ENCODE data around the gene FAM219B.
"Not testable (repeated sequence)": the region's sequence is repeated elsewhere in the genome, so short reads cannot be mapped to it uniquely, and the experiment has no call there.

FAM219B gene

GRCh38 chr15:74902295-74903075, 4.2 kb downstream of the FAM219B start:
- no peak for DNase-seq

DNA sequence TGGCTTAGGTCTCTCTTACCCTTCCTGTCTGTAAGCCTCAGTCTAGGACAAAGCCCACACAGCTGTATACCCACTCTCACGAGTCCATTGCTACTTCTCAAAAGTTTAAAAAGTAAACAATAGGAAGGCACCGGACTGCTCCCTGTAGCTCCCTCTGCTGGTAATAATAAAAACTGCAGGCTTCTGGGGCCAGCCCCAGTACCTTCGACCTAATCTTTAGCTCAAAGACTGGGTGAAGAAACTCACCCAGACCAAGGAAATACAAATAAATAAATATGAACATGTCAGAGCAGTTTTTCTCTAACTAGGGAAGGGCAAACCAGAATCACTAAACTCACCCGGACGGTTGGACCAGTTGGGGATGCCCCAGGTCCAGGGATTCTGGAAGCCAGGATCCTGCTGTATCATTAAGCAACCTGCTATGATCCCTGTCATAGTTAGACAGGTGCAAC, 5.0 kb downstream of the FAM219B start:
- DNase-seq = peak; percentile 60

GRCh38 chr15:74897300-74897701, 9.3 kb downstream of the FAM219B start:
- no peak for DNase-seq

DNA sequence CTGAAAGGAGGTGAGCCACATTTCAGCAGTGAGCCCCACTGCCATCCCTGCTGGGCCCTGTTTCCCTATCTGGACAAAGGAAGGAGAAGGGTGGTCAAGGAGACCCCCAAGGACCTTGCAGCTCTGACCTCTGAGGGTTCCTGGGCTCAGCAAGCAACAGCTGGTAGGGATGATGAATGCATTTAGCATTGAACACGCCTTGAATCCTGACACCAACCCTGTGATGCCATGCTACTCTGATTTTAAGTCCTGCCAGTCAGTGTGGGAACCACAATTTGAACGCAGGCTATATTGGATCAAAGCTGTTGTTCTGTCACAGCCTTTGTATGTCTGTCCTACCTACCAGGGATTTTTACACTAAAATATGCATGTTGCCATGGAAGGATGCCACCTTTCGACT, 10.3 kb downstream of the FAM219B start:
- DNase-seq = no peak

- DNase-seq = no peak
These were observed 10.8 kb downstream of the FAM219B start for GRCh38 chr15:74895830-74896229.

GRCh38 chr15:74894383-74894782, 12.3 kb downstream of the FAM219B start:
- not testable (repeated sequence) for DNase-seq

- DNase-seq = no peak
These were observed 13.0 kb downstream of the FAM219B start for GRCh38 chr15:74893627-74894026.

DNA sequence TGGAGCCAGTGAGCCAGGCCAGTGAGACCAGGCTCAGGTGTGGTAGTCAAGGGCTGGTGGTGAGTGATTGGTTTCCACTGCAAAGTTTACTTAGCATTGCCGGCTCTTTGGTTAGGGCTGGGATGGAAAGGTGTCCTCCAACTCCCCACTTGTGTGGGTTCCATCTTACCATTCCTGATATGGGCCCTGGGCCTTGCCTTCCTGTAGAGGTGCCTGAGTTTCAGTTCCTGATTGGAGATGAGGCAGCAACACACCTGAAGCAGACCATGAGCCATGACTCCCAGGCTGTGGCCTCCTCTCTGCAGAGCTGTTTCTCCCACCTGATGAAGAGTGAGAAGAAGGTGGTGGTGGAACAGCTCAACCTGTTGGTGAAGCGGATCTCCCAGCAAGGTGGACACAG, 13.7 kb downstream of the FAM219B start:
- DNase-seq = no peak

DNA sequence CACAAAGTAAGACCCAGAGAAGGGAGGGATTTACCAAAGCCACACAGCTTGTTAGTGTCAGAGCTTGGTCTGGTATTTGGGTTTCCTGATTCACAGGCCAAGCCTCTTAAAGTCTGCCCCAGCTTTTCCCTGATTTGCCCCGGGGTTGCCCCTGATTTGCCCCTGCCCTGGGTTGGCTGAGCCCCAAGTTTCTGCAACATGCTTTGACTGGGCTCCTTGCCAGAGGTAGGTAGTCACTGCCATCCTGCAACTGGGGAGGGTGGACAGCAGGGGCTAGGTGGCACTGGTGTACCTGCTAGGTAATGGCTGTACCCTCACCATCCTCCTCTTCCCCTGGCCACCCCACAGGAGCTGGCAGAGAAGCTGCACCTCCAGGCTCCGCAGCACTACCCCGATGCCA, 14.3 kb downstream of the FAM219B start:
- DNase-seq = no peak

GRCh38 chr15:74891469-74891868, 15.2 kb downstream of the FAM219B start:
- no peak for DNase-seq

DNA sequence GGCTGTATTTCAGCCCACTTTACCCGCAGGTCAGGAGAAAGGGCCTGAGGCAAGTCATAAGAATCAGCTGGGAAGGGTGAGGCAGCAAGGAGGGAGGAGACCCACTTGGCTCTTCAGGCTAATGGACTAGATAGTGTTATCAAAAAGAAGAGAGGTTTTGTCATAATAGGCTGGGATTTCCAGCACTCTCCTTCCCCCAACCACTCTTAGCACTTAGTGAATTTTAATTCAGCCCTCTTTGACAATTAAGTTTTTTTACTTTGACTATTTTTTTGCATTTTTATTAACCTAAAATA, 16.0 kb downstream of the FAM219B start:
- no peak for DNase-seq

DNA sequence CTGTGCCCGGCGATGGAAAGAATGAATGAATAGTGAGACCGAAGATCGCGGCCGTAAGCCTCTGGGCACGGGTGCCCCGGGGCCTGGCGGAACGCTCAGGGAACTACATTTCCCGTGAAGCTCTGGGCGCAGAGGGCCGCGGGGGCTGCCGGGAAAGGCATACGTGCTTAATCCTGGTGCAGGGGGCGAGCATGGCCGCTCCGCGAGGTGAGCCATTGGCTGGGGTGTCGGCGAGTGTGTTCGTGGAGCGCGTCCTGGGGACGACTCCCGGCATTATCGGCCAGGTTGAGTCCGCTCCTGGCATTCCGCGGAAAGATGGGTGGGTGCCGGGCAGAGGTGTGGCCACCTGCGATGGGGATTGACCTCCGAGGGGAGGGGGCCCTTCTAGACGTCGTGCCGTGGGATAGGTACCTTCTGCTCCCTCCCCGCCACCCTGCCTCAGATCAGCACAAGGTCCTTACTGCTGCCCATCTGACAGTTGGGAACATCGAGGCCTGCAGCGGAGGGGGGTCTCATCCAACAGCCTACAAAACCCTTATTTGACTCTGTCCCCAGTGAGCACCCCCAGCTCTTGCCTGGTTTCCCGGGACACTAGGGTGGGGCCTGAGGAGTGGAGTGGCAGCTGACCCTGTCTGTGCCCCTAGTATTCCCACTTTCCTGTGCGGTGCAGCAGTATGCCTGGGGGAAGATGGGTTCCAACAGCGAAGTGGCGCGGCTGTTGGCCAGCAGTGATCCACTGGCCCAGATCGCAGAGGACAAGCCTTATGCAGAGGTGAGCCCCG, 16.6 kb downstream of the FAM219B start, which contains the start of gene MPI:
Gene MPI (plus strand): TSS at position 160 of the 782 bp plus-strand sequence. CDS start 32 bp downstream, at position 192.
- DNase-seq = peak; percentile 88

GRCh38 chr15:74889390-74889882, 17.2 kb downstream of the FAM219B start:
- DNase-seq = no peak

DNA sequence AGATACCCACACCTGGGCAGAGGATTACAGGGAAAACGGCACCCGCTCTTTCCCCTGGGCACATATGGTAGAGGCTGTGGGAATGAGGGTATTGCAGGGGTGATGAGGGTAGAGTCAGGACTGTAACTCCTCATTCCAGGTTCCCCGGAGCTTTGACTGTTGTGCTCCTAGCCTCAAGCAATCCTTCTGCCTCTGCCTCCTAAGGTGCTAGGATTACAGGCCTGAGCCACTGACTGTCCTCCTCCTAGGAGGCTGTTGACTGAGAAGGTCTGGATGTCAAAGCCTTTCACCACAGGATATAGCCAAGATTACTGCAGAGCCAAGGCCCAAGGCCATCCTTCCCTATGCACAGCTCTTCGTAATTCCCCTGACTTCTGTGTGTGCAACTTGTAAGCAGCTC, 17.9 kb downstream of the FAM219B start:
- no peak for DNase-seq

DNA sequence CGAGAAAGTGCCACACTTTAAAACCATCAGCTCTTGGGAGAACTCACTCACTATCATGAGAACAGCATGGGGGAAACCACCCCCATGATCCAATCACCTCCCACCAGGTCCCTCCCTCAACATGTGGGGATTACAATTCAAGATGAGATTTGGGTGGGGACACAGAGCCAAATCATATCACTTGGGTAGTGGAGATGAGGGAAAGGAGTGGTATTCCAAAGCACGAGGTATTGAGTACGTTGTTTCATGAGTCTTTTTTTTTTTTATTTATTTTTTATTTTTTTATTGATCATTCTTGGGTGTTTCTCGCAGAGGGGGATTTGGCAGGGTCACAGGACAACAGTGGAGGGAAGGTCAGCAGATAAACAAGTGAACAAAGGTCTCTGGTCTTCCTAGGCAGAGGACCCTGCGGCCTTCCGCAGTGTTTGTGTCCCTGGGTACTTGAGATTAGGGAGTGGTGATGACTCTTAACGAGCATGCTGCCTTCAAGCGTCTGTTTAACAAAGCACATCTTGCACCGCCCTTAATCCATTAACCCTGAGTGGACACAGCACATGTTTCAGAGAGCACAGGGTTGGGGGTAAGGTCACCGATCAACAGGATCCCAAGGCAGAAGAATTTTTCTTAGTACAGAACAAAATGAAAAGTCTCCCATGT, 19.0 kb downstream of the FAM219B start:
- DNase-seq = not testable (repeated sequence)

GRCh38 chr15:74885461-74885860, 21.2 kb downstream of the FAM219B start:
- DNase-seq = no peak

DNA sequence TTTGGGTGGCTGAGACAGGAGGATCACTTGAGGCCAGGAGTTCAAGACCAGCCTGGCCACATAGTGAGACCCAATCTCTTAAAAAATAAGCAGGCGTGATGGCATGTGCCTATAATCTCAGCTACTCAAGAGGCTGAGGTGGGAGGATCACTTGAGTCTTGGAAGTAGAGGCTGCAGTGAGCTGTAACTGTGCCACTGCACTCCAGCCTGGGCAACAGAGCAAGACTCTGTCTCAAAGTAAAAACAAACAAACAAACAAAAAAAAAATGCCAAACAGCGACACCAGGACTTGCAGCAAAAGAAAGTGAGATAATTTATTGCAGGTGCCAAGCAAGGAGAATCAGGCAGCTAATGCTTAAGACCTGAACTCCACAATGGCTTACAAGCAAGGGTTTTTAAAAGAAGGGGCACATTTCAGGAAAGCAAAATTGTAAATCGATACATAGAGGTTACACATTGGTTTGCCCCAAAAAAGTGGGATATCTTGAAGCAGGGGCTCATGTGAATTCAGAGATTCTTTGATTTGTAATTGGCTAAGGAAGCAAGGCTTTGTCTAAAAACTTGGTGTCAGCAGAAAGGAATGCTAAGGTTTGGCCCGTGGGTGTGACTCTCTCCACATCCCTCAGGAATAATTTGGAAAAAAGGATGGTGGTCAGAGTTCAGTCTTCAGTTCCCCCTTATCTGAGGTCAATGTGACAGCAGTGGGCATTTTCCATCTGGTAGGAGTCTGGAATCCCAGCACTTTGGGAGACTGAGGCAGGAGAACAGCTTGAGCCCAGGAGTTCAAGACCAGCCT, 22.0 kb downstream of the FAM219B start:
- DNase-seq = no peak

DNA sequence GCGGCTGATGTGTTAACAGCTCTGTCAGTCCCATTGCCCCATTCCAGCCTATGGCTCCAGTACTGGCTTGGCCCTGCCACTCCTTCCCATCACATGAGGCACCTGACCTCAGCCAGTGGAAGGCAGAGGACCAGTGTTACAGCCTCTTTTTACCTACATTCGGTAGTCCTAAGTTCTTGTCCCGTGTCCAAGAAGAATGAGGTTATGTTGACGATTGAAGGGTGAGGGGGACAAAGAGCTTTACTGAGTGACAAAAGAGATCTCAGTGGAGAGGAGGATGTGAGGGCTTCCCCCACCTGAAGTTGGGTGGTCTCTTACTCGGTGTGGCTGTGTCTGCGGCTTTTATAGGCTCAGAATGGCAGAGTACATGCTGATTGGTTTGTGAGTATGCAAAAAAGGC, 24.1 kb downstream of the FAM219B start:
- no peak for DNase-seq

DNA sequence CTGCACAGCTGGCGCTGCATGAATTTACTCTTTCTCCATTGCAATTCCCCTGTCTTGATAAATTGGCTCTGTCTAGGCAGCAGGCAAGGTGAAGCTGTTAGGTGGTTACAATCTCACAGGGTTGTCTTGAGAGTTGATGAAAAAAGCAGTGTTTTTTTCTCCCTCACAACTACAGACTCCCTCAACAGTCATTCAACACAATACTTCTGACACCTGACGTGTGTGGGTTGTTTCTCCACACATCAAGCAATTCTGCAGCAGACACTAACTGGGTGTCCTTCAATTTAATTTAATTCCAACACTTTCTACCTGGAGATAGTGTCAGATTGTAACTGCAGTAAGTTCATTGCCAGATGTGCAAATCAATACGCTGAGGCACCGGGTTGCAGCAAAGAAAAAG, 28.4 kb downstream of the FAM219B start:
- no peak for DNase-seq

DNA sequence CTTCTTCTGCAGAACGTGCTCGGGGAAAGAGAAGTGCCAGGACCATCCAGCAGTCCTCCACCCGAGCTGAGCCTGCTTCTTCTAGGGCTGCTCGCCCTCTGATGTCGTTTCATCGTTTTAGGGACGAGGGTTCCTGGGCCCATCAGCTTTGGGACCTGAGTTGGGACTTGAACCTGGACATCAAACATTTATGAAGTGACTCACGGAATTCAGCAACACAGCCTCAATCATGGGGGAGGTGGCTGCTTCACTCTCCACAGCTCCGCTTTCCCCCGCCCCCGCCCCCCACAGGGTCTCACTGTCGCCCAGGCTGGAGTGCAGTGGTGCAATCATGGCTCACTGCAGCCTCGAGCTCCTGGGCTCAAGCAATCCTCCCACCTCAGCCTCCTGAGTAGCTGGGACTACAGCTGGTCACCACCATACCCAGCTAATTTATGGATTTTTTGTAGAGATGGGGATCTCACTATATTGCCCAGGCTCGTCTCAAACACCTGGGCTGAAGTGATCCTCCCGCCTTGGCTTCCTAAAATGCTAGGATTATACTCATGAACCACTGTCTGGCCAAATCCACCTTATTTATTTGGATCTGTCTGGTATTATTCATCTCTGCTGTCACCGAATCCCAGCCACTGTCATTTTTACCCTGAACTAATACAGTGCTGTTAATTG, 32.8 kb downstream of the FAM219B start:
- DNase-seq = no peak

DNA sequence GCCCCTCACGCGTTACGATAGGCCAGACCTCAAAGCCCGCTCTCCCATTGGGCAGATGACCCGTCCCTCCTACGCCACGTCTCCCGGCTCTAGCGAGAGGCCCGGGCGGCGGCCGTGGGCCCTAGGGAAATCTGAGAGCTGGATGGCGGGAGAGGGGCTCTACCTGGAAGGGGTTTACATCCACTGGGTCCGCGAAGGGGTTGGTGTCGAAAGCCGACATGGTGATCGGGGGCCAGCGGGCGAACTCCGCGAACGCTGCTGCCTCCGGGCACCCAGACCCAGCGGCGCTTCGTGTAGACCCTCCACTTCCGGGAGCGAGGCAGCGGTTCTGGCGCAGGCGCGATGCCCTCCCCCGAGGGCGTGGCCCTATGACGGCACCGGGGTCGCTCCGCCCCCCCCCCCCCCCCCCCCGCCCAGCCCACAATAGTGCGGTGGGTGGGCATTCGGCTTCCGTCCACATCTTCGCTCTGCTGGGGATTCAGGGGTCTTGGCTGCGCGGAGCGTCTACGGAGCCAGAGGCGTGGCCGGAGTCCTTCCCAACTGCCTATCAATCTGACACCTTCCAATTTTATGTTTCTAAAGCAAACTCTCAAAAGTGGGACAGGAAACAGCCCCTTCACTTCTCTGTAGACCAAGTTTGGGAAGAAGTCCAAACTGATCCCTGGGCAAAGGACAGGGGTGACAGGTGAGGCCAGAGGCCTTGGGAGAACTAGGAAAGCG, 33.5 kb downstream of the FAM219B start, which contains the start of gene SCAMP2:
Gene SCAMP2 (minus strand): TSS at position 330 of the 720 bp plus-strand sequence. CDS start 110 bp downstream, at position 220.
- peak; percentile 90 for DNase-seq

All from activated naive CD4-positive, alpha-beta T cell treated with anti-CD3 and anti-CD28 coated beads, Interleukin-2, amount 50 U/mL, for 16 hours (primary cell).